ENCODE data around the gene PRPSAP1.

DNA sequence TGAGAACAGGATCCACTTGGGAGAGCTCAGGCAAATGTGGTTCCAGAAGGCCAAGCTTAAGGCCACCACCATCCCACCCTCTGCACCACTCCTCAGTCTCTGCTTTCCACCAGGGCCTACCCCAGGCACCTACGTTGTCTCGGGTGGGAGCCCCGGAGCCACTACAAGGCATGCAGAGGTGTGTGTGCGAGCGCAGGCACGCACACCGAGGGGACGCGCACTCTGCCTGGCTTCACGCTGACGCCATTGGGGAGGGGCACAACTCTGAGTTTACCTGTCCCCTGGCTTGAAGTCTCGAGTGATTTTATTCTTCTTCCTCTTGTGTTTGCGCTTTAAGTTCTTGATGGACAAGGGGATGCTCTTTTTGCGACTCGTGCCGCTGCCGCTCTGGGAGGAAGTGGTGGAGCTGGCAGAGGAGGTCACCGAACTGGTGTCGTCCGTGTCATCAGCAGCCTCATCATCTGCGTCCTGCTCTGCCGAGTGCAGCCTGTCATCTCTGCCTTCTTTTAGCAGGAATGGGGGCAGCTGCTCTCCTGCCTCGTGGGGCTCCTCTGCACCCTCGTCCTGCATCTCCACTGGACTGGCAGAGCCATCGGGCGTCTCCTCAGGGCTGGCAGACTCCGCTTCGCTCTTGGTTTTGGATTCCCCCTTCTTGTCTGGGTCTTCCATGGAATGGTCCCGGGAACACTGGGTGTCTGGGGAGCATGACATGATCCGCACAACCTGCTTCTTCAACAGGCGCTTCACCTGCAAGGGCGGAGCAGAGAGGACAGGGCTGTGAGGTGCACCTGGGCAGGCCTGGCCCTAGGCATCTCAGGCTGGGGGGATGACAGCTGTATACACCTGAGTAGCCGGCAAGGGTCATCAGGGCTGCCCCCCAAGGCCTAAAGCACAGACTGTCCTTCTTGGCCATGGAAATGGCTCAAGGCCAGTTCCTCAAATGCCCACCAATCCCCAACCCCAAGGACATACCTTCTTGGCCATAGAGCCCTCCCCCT lies 45.8 kb upstream of the PRPSAP1 start:
- TF ChIP-seq POLR2A (IDR thresholded peaks at IDR 0.05) (no peak), CTCF (IDR thresholded peaks at IDR 0.05) (no peak)

Measured in adrenal gland (tissue), 5 donors.